Subcutaneous adipose tissue (tissue), 4 donors: ENCODE results near the gene ZNF44. TPM values are rescaled to one million over a fixed set of nuclear protein-coding genes. Genes with fewer than 3 reads are reported as not detected.

Experiments
- total RNA-seq, 4 donors: library from RNA; depleted of rRNA; stranded (reverse); fragments of >200 nt; gene quantifications; one replicate each; pipeline ENCODE4 v1.1.0, GENCODE V29; 2016
- TF ChIP-seq, protein P1 (sequence below): fragments of 450-650 bp; IDR thresholded peaks from one replicate; pipeline ENCODE4 v1.5.1; 2016; ENCODE audit warnings: low read depth, mild to moderate bottlenecking, control low read depth, antibody characterized with exemption, moderate library complexity

ZNF44 gene
- total RNA-seq, 4 donors from 2014 or later, result 14.3 to 17.8 (median 15.1) TPM

- TF ChIP-seq, protein P1, sequence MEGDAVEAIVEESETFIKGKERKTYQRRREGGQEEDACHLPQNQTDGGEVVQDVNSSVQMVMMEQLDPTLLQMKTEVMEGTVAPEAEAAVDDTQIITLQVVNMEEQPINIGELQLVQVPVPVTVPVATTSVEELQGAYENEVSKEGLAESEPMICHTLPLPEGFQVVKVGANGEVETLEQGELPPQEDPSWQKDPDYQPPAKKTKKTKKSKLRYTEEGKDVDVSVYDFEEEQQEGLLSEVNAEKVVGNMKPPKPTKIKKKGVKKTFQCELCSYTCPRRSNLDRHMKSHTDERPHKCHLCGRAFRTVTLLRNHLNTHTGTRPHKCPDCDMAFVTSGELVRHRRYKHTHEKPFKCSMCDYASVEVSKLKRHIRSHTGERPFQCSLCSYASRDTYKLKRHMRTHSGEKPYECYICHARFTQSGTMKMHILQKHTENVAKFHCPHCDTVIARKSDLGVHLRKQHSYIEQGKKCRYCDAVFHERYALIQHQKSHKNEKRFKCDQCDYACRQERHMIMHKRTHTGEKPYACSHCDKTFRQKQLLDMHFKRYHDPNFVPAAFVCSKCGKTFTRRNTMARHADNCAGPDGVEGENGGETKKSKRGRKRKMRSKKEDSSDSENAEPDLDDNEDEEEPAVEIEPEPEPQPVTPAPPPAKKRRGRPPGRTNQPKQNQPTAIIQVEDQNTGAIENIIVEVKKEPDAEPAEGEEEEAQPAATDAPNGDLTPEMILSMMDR, result no peak
These were observed 34.4 kb downstream of the ZNF44 start for GRCh38 chr19:12260236-12260635.

- TF ChIP-seq, protein P1, result no peak
These were observed 39.3 kb downstream of the ZNF44 start for GRCh38 chr19:12255372-12255771.

GRCh38 chr19:12247644-12248222 lies 47.0 kb downstream of the ZNF44 start:
- TF ChIP-seq, protein P1, result no peak

DNA sequence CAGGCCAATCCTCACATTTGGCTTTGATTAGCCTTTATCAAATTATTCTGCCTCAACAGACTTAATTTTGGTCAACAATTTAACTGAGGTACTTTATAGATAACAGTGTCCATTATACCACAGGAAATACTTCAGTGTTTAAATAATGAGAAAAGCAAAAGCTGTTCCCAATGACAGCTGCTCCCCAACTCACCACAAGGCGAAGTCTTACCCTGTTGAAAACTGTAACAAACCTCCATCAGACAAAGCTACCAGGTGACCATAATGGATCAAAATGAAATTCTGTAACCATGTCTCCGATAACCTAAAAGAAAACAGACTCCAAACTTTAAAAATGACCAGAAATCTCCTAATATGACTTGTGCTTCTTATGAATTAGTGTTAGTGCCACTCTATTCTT lies 50.3 kb downstream of the ZNF44 start:
- TF ChIP-seq, protein P1, result no peak

DNA sequence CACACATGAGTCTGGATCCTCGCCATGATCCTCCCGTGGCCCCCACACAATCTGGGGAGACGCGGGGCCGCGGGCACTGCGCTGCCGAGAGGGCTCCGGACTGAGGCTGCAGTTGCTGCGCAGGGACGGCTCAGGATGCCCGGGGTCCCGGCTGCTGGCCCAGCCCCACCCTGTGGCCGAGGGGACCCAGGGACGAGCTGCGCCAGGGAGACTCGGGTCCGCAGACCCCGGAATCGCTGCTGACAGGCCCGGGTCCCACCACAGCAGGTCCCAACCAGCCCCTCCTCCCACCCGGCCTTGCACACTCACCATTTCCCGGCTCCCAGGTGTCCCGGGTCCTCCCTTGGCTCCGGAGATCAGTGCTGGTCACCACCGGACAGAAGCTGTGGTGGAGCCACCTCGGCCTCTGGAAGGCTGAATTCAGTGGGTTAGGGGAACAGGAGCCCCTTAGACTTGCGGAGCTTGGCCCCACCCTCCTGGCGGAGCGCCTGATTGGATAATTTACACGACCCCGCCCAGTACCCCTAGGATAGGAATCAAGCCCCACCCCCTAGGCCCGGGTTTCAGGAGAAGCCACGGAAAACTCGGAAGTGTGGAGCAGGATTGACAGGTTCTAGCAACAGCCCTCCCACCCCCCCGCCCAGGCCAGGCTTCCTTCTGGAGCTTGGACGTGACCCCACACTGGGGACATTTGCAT lies 57.4 kb downstream of the ZNF44 start:
- TF ChIP-seq, protein P1, result no peak

GRCh38 chr19:12232961-12233360 lies 61.7 kb downstream of the ZNF44 start:
- TF ChIP-seq, protein P1, result no peak

GRCh38 chr19:12230751-12231733 lies 63.6 kb downstream of the ZNF44 start:
- TF ChIP-seq, protein P1, result no peak
